Motor neuron (in vitro differentiated cells): ENCODE measurements around the gene NDUFC1. TPM values are rescaled to one million over a fixed set of nuclear protein-coding genes. Genes with fewer than 3 reads are reported as not detected.
"Not testable (repeated sequence)": the region's sequence is repeated elsewhere in the genome, so short reads cannot be mapped to it uniquely, and the experiment has no call there.

ENCODE experiments used
- ATAC-seq, 8 experiments: fragments of 200-7000 bp; cut with Tn5 transposase; replicated peaks in 6 of 8; 2 replicates each; pipeline ENCODE4 v1.8.0; 2021; ENCODE audit warnings: mild to moderate bottlenecking in 8 of 8, moderate library complexity in 8 of 8
- H3K27ac ChIP-seq, 2 donors: fragments of 250-450 bp; sonication (Bioruptor Pico); 2 replicates each; pipeline ENCODE4 v1.9.0; 2021; ENCODE audit warnings: antibody characterized with exemption in 2 of 2, mild to moderate bottlenecking in 2 of 2, moderate library complexity in 1 of 2
- H3K4me1 ChIP-seq, 2 donors: fragments of 250-450 bp; sonication (Bioruptor Pico); replicated peaks in 1 of 2; 2 replicates each; pipeline ENCODE4 v1.6.1; 2021; ENCODE audit warnings: antibody characterized with exemption in 2 of 2, mild to moderate bottlenecking in 2 of 2, moderate library complexity in 1 of 2
- H3K4me3 ChIP-seq, 5 donors: fragments of 250-450 bp; sonication (Bioruptor Pico); 2 replicates each; pipeline ENCODE4 v1.9.0; 2021; ENCODE audit warnings: antibody characterized with exemption in 5 of 5, mild to moderate bottlenecking in 5 of 5, moderate library complexity in 4 of 5
- WGBS, 10 experiments: fragments of 450-650 bp; shearing (Covaris generic); methylation state at CpG; one replicate each; pipeline ENCODE4 v1.0.0; 2022; 5-methylcytosine and 5-hydroxymethylcytosine counted together
- in situ Hi-C, 9 experiments: fragments of 400-800 bp; cut with MboI; loops; one replicate each; pipeline ENCODE4 v1.15.0; 2021; ENCODE audit warnings: low sequenced_read_pairs in 9 of 9, low pct_unique_long_range_greater_than_20kb in 2 of 9; ENCODE audit not compliant: unreplicated experiment in 9 of 9
- total RNA-seq, 8 experiments: library from RNA; unstranded; fragments of 300-600 nt; gene quantifications; 2 replicates each; pipeline versions ENCODE4 v1.2.3 to v1.2.4, GENCODE V29; 2022

NDUFC1 gene
- total RNA-seq, 8 experiments from 2014 or later, result 57.6 to 96.9 (median 78.0) TPM

DNA sequence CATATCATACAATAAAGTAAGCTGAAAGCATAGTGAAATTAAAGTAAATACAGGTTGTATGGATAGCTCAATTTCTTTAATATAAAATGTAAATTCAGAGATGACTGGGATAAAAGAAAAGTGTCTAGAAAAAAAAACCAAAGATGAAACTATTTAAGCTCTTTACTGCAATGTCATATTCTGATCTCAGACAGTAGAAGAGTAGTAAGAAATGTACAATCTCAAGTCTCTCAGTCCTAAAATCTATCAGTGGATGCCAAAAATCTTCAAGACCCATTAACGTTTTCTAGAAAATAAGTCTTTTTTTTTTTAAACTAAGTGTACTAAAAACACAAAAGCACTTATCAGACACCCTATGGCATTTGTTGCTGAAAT lies 36.1 kb downstream of the NDUFC1 start:
- peak in 2 of 8 experiments; percentile 18 to 26 for ATAC-seq
- Histone ChIP-seq H3K4me1 (peaks cover 0 to 14% of the 10 kb centered on the region in 2 donors), H3K27ac (peak overlapping the region in 1 of 2 donors; percentile 61), H3K4me3 (peak overlapping the region in 4 of 5 donors; percentile 2 to 32 (median 25))
- in situ Hi-C loops, result no loop called here
- 0 to 29% (median 9%) methylated on average over 1 of the region's 1 CpG; no CpG with 5 or more reads in 2 of the 10 experiments for WGBS, 10 experiments

DNA sequence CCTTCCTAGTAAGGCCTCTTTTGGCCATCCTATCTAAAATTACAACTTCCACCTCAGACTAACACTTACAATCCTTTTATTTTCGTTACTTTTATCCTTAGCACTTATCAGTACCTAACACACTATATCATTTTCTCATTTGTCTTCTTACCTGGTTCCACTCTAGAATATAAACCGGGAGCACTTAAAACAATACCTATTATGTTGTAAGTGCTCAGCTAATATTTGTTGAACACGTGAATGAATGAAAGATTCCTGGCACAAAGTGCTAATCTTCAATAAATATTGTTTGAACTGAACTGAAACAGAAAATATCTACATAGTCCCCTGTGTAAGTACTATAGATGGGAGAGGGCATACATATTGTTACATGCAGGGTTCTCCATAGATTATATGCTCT lies 36.6 kb downstream of the NDUFC1 start:
- H3K4me3 ChIP-seq, result no peak overlapping the region
- no peak for ATAC-seq
- WGBS, 10 experiments, result 0 to 67% (median 58%) methylated on average over 1 to 3 of the region's 3 CpGs
- H3K27ac ChIP-seq, result no peak overlapping the region
- peaks cover 0 to 14% of the 10 kb centered on the region in 2 donors for H3K4me1 ChIP-seq
- in situ Hi-C loops, result no loop called here

DNA sequence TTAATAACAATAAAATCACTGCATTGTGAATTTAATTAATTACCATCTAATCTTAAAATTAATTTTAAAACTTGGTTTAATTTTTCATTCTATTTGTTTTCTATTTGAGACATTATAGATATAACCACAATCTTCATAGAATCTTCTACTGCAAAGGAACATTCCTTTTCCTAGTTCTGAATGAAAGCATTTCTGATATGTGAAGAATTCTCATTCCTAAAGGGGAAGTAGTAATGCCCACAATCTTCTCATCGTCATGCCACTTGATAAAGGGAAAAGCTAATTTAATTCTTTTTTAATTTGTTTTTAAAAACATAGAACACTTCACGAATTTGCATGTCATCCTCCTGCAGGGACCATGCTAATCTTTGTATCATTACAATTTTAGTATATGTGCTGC lies 45.9 kb downstream of the NDUFC1 start:
- Histone ChIP-seq H3K27ac (no peak overlapping the region), H3K4me1 (no peaks in the 10 kb centered on the region), H3K4me3 (no peak overlapping the region)
- in situ Hi-C loops, result no loop called here
- ATAC-seq, result no peak
- 33 to 81% (median 61%) methylated on average over 2 of the region's 2 CpGs for WGBS, 10 experiments

DNA sequence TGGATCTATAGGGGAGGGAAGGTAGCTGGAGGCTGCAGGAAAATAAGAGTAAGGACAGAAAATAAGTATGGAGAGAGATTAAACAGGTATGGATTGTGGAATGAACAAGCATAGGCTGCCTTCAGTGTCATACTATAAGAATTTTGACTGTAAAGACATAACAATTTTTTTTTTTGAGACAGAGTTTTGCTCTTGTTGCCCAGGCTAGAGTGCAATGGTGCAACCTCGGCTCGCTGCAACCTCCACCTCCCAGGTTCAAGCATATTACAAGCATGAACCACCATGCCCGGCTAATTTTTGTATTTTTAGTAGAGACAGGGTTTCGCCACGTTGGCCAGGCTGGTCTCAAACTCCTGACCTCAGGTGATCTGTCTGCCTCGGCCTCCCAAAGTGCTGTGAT lies 46.7 kb downstream of the NDUFC1 start:
- ATAC-seq, H3K27ac ChIP-seq, H3K4me1 ChIP-seq, in situ Hi-C loops, H3K4me3 ChIP-seq: not testable (repeated sequence)
- WGBS, 10 experiments, result 88 to 100% (median 96%) methylated on average over 1 to 6 of the region's 6 CpGs; no CpG with 5 or more reads in 6 of the 10 experiments

DNA sequence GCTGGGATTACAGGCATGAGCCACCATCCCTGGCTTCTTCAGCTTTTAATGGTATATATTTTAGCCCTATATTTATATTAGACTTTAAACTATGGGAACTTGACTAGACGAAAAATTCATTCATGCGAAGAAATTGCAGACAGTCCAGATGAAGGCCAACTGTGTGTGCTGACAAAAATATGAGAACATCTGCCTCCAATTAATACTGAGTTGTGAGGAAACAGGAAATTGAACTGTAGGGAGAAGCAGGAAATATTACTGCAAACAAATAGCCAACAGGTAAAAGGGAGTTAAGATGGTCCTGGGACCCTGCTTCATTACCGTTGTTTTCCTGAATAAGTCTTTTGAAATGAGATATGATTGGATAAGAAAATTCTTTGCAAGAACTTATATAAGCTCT lies 48.6 kb downstream of the NDUFC1 start:
- peak in 1 of 8 experiments; percentile 37 for ATAC-seq
- no peaks in the 10 kb centered on the region for H3K4me1 ChIP-seq
- in situ Hi-C loops, result no loop called here
- no peak overlapping the region for H3K27ac ChIP-seq
- no peak overlapping the region for H3K4me3 ChIP-seq
- 11 to 100% (median 90%) methylated on average over 1 to 3 of the region's 3 CpGs for WGBS, 10 experiments

DNA sequence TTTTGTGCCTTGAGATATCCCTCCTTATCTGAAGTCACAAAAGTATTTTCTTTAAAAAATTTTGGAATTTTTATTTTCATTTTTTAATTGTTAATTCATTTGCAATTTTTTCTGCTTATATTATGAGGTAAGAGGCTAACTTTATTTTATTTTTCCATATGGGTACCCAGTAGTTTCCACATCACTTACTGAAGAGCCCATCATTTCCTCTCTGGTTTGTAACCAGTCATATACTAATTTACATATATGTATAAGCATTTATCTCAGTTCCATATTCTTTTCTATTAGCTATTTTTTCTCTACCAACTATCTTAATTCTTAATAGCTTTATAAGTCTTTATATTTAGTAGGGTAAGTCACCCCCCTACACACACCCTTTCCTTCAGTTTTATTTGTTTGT lies 49.2 kb downstream of the NDUFC1 start:
- Histone ChIP-seq H3K4me1 (no peaks in the 10 kb centered on the region), H3K4me3 (no peak overlapping the region), H3K27ac (no peak overlapping the region)
- in situ Hi-C loops, result no loop called here
- ATAC-seq, result no peak

DNA sequence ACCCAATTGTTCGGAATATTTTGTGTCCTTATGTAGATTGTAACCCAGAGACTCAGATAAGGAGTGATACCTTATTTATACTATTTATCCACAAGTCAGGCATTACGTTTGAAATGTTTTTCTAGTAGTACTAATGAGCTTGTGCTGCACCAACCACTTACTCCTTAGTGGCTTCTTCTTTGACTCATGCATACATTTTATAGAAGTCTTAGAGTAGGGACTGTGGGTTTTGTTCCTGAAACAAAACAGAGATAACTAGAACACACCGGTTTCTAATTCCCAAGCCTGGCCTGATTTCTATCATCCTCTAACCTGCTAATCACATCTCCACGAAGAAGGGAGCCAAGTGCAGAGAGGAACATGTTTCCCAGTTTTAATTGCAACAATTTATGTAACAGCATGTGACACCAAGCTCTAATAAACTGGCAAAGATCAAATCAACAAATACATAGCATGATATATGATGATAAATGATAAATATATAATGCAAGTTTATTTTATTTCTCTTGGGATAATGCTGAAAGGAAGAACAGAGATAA lies 54.5 kb downstream of the NDUFC1 start:
- in situ Hi-C loops, result no loop called here
- no peak overlapping the region for H3K27ac ChIP-seq
- 30 to 100% (median 83%) methylated on average over 1 to 4 of the region's 4 CpGs for WGBS, 10 experiments

DNA sequence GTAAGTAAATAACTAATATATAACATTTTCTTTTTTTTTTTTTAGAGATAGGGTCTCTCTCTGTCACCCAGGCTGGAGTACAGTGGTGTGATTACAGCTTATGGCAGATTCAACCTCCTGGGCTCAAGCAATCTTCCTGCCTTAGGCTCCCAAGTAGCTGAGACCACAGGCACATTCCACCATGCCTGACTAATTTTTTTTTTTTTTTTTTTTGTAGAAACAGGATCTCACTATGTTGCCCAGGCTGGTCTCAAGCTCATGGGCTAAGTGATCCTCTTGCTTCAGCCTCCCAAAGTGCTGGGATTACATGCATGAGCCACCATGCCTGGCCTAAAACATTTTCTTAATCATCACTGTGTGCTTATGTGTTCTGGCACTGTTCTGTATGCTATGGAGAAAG lies 55.0 kb downstream of the NDUFC1 start:
- no peaks in the 10 kb centered on the region for H3K4me1 ChIP-seq
- no peak overlapping the region for H3K4me3 ChIP-seq
- ATAC-seq, result no peak
- H3K27ac ChIP-seq, result no peak overlapping the region
- in situ Hi-C loops, result no loop called here

More for the DNA sequence above, 54.5 kb downstream of the NDUFC1 start:
- Histone ChIP-seq H3K4me1 (no peaks in the 10 kb centered on the region), H3K4me3 (no peak overlapping the region)
- ATAC-seq, result peak in 5 of 8 experiments; percentile 16 to 62 (median 55)

DNA sequence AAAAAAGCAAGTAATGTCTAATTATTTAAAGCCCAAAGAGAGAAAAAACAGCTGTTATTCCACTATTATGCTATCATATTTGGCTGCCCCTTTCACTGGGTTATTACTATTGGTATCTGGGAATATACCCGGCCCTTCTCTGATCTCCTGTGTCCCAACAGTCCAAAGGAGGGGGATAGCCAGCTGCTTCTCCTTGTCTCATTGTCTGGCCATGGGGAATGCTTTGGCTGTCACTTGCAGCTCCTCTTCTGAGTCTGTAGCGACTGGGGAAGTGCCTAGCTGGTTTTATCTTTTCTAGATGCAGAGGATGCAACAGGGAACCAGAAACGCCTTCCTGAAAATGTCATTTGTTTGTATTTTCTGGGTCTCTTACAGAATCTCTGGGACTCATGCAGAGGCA lies 56.1 kb downstream of the NDUFC1 start:
- in situ Hi-C loops, result no loop called here
- no peak overlapping the region for H3K4me3 ChIP-seq
- no peak overlapping the region for H3K27ac ChIP-seq
- no peak for ATAC-seq
- 33 to 100% (median 80%) methylated on average over 1 to 3 of the region's 3 CpGs; no CpG with 5 or more reads in 3 of the 10 experiments for WGBS, 10 experiments
- H3K4me1 ChIP-seq, result peaks cover 0 to 2% of the 10 kb centered on the region in 2 donors

DNA sequence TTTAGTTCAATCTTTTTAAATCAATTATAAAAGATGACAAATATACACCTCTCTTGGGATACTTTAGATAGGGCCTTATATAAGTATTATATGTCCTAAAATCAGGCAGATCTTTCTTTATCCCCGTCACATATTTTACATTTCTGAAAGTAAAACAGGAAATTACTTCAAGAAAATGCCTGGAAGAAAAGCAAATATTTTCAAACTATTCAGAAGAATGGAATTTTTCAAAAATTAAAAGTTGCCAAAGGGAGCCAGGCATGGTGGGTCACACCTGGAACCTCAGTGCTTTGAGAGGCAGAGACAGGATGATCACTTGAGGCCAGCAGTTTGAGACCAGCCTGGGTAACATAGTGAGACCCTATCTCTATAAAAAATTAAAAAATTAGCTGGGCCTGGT lies 56.7 kb downstream of the NDUFC1 start:
- ATAC-seq, result no peak
- Histone ChIP-seq H3K4me1 (peaks cover 0 to 4% of the 10 kb centered on the region in 2 donors), H3K27ac (no peak overlapping the region), H3K4me3 (no peak overlapping the region)
- 20 to 100% (median 74%) methylated on average over 1 of the region's 1 CpG; no CpG with 5 or more reads in 4 of the 10 experiments for WGBS, 10 experiments
- in situ Hi-C loops, result no loop called here

DNA sequence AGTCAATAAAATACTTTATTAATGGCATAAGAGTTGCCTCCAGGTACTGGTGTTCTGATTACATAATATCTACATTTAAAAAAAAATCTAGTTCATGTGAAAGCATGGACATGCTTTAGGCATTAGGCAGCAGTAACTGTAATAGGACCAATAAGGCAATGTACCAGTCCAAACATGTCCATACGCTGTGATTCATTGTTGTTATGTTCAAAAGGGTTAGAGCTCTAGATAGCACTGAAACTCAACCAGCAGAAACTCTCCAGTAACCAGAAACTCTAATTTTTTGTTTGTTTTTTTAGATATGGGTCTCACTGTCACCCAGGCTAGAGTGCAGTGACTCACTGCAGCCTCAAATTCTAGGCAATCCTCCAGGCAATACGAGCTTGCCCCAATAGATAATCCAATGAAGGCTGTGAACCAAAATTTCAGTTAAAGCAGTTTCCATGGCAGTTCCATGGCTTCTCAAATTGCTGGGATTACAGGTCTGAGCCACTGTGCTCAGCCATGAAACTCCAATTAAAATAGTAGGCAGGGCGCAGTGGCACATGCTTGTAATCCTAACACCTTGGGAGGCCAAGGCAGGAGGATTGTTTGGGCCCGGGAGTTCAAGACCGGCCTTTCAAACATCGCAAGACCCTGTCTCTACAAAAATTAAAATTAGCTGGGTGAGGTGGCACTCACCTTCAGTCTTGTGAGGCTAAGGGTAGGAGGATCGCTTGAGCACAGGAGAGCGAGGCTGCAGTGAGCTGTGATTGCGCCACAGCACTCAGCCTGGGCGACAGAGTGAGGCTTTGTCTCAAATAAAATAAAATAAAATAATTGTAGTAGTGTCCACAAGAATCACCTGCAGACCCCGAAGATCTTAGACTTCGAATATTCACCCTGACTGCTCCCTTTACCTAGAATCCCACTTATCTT lies 58.6 kb downstream of the NDUFC1 start:
- WGBS, 10 experiments, result 40 to 100% (median 85%) methylated on average over 1 to 12 of the region's 12 CpGs
- ATAC-seq, result peak in 3 of 8 experiments; percentile 25 to 95 (median 91)
- Histone ChIP-seq H3K4me3 (no peak overlapping the region), H3K27ac (no peak overlapping the region), H3K4me1 (peaks cover 0 to 4% of the 10 kb centered on the region in 2 donors)
- in situ Hi-C loops, result no loop called here

DNA sequence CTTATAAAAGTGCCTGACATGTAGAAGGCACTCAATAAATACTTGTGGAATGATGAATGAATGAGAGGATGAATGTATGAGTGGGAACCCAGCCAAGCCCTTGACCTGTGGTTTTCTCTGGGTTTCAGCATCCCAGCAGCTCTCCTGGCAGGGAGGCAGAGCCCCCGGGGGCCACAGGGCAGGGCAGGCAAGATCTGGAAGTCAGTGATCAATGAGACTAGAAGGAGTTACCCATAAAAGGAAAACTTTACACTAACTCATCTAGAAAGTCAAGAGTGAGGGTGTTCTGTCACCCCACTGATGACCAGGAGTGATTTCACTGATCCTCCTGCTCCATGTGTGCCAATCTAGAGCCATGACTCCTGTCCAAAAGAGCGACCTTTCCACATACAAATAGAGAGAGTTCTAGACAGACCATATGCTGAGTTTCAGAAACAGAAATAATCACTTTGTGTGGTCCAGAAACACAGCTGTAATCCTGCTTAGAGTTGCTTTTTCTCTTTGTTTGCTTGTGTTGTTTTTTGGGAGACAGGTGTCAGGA lies 59.7 kb downstream of the NDUFC1 start:
- WGBS, 10 experiments, result 0 to 100% (median 93%) methylated on average over 1 to 2 of the region's 2 CpGs; no CpG with 5 or more reads in 5 of the 10 experiments
- H3K4me1 ChIP-seq, result peaks cover 0 to 4% of the 10 kb centered on the region in 2 donors
- in situ Hi-C loops, result no loop called here
- H3K4me3 ChIP-seq, result no peak overlapping the region
- H3K27ac ChIP-seq, result no peak overlapping the region
- no peak for ATAC-seq

DNA sequence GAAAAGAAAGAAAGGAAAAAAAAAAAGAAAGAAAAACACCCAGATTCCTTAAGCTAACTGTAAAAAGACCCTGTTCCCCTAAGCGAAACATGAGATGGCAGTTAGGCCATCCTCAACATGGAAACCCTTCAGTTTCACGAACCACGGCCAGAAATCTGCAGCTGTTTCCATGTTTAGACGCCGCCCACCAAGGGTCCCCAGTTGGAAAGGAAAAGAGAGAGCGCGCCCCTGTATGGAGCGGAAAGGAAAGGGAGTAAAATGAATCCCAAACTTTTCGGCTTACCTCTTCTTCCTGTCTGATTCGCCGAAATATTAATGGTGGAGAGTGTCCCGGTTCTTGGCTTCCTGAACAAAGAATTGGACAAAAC lies 60.5 kb downstream of the NDUFC1 start:
- Histone ChIP-seq H3K4me1 (peaks cover 0 to 4% of the 10 kb centered on the region in 2 donors), H3K27ac (no peak overlapping the region), H3K4me3 (no peak overlapping the region)
- no peak for ATAC-seq
- in situ Hi-C loops, result no loop called here
- 67 to 100% (median 95%) methylated on average over 3 to 10 of the region's 12 CpGs for WGBS, 10 experiments
